ENCODE measurements around the gene NEDD4. TPM values are rescaled to one million over a fixed set of nuclear protein-coding genes. Genes with fewer than 3 reads are reported as not detected.

Gene NEDD4
- polyA plus RNA-seq, 3 donors: 1.2 to 3.8 (median 1.3) TPM

DNA sequence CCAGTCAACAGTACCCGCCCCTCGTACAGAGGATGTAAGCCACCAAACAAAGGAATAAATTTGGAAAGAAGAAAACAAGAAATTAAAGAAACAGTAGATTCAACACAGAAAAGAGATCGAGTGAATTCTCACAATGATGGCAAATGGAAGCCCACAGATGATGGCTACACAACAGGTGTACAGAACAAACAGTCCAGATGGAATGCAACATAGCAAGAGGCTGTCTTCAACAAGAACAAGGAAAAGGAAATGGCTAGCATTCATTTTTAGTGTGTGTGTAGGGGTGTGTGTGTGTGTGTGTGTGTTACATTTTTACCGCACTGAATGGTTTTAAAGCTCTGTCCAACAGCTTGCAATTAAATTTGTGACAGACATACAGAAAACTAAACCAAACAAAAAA, 12.9 kb downstream of the NEDD4 start:
- Histone ChIP-seq H3K36me3 (replicated peaks in 1 of 2; ENCODE audit: control insufficient read depth in 1 of 2, insufficient read depth in 2 of 2, low read length in 2 of 2) (no peaks in the 10 kb centered on the region), H3K27ac (ENCODE audit: low read depth in 1 of 2, low read length in 2 of 2) (no peak overlapping the region), H3K4me1 (ENCODE audit: control insufficient read depth in 1 of 2, insufficient read depth in 2 of 2, low read length in 2 of 2) (no peaks in the 10 kb centered on the region), H2AFZ (ENCODE audit: insufficient read depth, low read depth, low read length, poor library complexity, severe bottlenecking) (no peak overlapping the region), H3K79me2 (ENCODE audit: insufficient read depth, low read length) (no peaks in the 10 kb centered on the region), H4K20me1 (ENCODE audit: insufficient read depth, low read length) (no peaks in the 10 kb centered on the region), H3K9me3 (replicated peaks in 1 of 2; ENCODE audit: control insufficient read depth in 1 of 2, insufficient read depth in 1 of 2, low read length in 2 of 2) (peaks cover 0 to 11% of the 10 kb centered on the region in 2 donors), H3K27me3 (ENCODE audit: control insufficient read depth in 2 of 2, insufficient read depth in 2 of 2, low read length in 2 of 2) (no peaks in the 10 kb centered on the region), H3K4me2 (replicated peaks; ENCODE audit: extremely low read depth, low read length, poor library complexity, severe bottlenecking) (no peak overlapping the region), H3K4me3 (replicated peaks in 1 of 3; ENCODE audit: low read depth in 2 of 3, low read length in 3 of 3) (no peak overlapping the region), H3K9ac (ENCODE audit: insufficient read depth, low read length, poor library complexity, severe bottlenecking) (no peak overlapping the region)
- Mint-ChIP-seq H3K4me1 (peaks cover 3% of the 10 kb centered on the region), H3K27me3 (ENCODE audit: low read depth in 3 of 3) (no peaks in the 10 kb centered on the region), H3K27ac (no peak overlapping the region), H3K9me3 (peaks cover 2 to 14% (median 11%) of the 10 kb centered on the region in 7 donors), H3K36me3 (peaks cover 0 to 2% of the 10 kb centered on the region in 2 donors), H3K4me3 (no peak overlapping the region)
- TF ChIP-seq CTCF (IDR thresholded peaks at IDR 0.05): no peak
- WGBS (ENCODE audit: insufficient coverage): 100% methylated on average over 1 of the region's 4 CpGs
- no peak for DNase-seq
- intact Hi-C loops (cut with micrococcal nuclease): no loop called here

DNA sequence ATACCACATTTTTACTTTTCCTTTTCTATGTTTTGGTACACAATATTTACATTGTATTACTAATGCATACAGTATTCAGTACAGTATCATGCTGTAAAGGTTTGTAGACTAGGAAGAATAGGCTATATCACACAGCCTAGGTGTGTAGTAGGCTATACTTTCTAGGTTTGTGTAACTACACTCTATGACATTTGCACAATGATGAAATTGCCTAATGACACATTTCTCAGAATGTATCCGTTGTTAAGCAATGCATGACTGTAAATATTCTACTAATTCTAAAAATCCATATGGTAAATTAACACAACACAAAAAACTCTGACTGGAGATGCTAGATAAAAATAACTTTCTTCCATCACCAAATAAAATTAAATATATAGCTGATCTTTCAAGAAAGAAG, 16.2 kb downstream of the NEDD4 start:
- no peak for TF ChIP-seq CTCF (IDR thresholded peaks at IDR 0.05)
- Mint-ChIP-seq H3K4me1 (peaks cover 3% of the 10 kb centered on the region), H3K36me3 (peaks cover 2% of the 10 kb centered on the region in 2 donors), H3K27ac (peak overlapping the region in 1 of 7 donors; percentile 43), H3K9me3 (peaks cover 0 to 17% (median 10%) of the 10 kb centered on the region in 7 donors), H3K27me3 (ENCODE audit: low read depth in 3 of 3) (no peaks in the 10 kb centered on the region), H3K4me3 (no peak overlapping the region)
- DNase-seq: no peak
- Histone ChIP-seq H3K4me3 (replicated peaks in 1 of 3; ENCODE audit: low read depth in 2 of 3, low read length in 3 of 3) (no peak overlapping the region), H2AFZ (ENCODE audit: insufficient read depth, low read depth, low read length, poor library complexity, severe bottlenecking) (no peak overlapping the region), H3K9ac (ENCODE audit: insufficient read depth, low read length, poor library complexity, severe bottlenecking) (no peak overlapping the region), H3K79me2 (ENCODE audit: insufficient read depth, low read length) (no peaks in the 10 kb centered on the region), H4K20me1 (ENCODE audit: insufficient read depth, low read length) (no peaks in the 10 kb centered on the region), H3K36me3 (replicated peaks in 1 of 2; ENCODE audit: control insufficient read depth in 1 of 2, insufficient read depth in 2 of 2, low read length in 2 of 2) (no peaks in the 10 kb centered on the region), H3K4me1 (ENCODE audit: control insufficient read depth in 1 of 2, insufficient read depth in 2 of 2, low read length in 2 of 2) (no peaks in the 10 kb centered on the region), H3K27me3 (ENCODE audit: control insufficient read depth in 2 of 2, insufficient read depth in 2 of 2, low read length in 2 of 2) (no peaks in the 10 kb centered on the region), H3K4me2 (replicated peaks; ENCODE audit: extremely low read depth, low read length, poor library complexity, severe bottlenecking) (no peak overlapping the region), H3K27ac (ENCODE audit: low read depth in 1 of 2, low read length in 2 of 2) (no peak overlapping the region), H3K9me3 (replicated peaks in 1 of 2; ENCODE audit: control insufficient read depth in 1 of 2, insufficient read depth in 1 of 2, low read length in 2 of 2) (peaks cover 0 to 8% of the 10 kb centered on the region in 2 donors)
- intact Hi-C loops (cut with micrococcal nuclease): no loop called here
- no CpG with 5 or more reads among the region's 1 CpG for WGBS (ENCODE audit: insufficient coverage)
